Keratinocyte (primary cell): ENCODE measurements around the gene KBTBD4.

Experiments used
- CTCF ChIP-seq, 3 experiments: IDR thresholded peaks in 1 of 3; conservative IDR thresholded peaks in 1 of 3; optimal IDR thresholded peaks in 1 of 3; 2 replicates in 2 of 3; 3 replicates in 1 of 3; pipeline versions ENCODE3 to v1.5.1; 2011; ENCODE audit warnings: low read length in 3 of 3, mild to moderate bottlenecking in 3 of 3, moderate library complexity in 2 of 3, control low read depth in 1 of 3, inconsistent platforms in 1 of 3; ENCODE audit not compliant: insufficient read depth in 2 of 3; ENCODE audit errors: extremely low read depth in 1 of 3
- EZH2 ChIP-seq: IDR thresholded peaks from one replicate; pipeline ENCODE4 v1.6.1; 2012; ENCODE audit warnings: inconsistent platforms, mild to moderate bottlenecking, low read length, moderate library complexity

GRCh38 chr11:47564933-47565339, 13.8 kb downstream of the KBTBD4 start:
- no peak for TF ChIP-seq CTCF (optimal IDR thresholded peaks at IDR 0.05 in 1 of 3, IDR thresholded peaks at IDR 0.05 in 1 of 3, conservative IDR thresholded peaks at IDR 0.05 in 1 of 3; ENCODE audit: extremely low read depth in 1 of 3, insufficient read depth in 2 of 3, low read length in 3 of 3)
- TF ChIP-seq EZH2: no peak
